Cardiac fibroblast (primary cell): Measurements from ENCODE around the gene NUAK1.
"Not testable (repeated sequence)": the region's sequence is repeated elsewhere in the genome, so short reads cannot be mapped to it uniquely, and the experiment has no call there.

Experiments
- DNase-seq, 2 donors: peaks; one replicate each; pipeline versions ENCODE4 v3.0.0 to v3.0.0-alpha.2; 2010; ENCODE audit warnings: low read depth in 2 of 2
- H3K4me3 ChIP-seq, 2 donors: replicated peaks in 1 of 2; 1 replicate in 1 of 2; 2 replicates in 1 of 2; pipeline ENCODE4 v1.5.1; 2011; ENCODE audit warnings: low read depth in 2 of 2, low read length in 2 of 2, mild to moderate bottlenecking in 2 of 2, moderate library complexity in 1 of 2
- TF ChIP-seq, protein P1 (sequence below): IDR thresholded peaks from one replicate; pipeline ENCODE4 v1.5.1; 2011; ENCODE audit warnings: low read depth, mild to moderate bottlenecking, low read length, inconsistent platforms

NUAK1 gene

DNA sequence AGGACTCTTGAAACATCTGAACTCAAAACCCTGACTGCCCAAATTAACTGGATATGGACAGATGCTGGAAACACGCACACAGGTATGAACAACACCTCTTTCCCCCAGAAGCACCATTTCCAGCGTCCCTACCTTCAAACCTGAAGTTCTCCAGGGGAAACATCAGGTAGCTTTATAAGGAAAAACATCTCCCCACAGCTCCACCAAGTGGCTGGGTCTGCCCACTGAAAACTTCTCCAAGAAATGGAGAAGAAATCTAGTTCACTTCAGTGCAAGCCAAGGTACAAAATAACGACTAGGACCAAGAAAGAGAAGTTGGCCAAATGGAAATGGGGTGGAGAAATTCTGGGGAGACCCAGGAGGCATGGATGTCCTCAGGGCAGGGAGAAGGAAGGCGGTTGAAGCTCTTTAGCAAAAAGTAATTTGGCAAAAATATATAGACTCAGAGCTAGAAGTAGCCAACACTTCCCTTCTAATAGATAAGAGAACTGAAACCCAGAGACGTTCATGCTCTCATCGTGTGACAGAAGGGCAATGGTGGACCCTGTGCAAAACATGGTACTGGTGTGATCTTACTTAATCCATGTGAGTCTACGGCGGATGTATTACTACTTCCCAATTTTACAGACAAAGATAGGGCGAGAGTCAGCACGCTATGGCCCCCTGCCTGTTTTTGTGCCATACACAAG lies 10.5 kb upstream of the NUAK1 start:
- DNase-seq, result peak; percentile 46 to 53
- no peak overlapping the region for H3K4me3 ChIP-seq
- TF ChIP-seq, protein P1, sequence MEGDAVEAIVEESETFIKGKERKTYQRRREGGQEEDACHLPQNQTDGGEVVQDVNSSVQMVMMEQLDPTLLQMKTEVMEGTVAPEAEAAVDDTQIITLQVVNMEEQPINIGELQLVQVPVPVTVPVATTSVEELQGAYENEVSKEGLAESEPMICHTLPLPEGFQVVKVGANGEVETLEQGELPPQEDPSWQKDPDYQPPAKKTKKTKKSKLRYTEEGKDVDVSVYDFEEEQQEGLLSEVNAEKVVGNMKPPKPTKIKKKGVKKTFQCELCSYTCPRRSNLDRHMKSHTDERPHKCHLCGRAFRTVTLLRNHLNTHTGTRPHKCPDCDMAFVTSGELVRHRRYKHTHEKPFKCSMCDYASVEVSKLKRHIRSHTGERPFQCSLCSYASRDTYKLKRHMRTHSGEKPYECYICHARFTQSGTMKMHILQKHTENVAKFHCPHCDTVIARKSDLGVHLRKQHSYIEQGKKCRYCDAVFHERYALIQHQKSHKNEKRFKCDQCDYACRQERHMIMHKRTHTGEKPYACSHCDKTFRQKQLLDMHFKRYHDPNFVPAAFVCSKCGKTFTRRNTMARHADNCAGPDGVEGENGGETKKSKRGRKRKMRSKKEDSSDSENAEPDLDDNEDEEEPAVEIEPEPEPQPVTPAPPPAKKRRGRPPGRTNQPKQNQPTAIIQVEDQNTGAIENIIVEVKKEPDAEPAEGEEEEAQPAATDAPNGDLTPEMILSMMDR, result peak; percentile 74

DNA sequence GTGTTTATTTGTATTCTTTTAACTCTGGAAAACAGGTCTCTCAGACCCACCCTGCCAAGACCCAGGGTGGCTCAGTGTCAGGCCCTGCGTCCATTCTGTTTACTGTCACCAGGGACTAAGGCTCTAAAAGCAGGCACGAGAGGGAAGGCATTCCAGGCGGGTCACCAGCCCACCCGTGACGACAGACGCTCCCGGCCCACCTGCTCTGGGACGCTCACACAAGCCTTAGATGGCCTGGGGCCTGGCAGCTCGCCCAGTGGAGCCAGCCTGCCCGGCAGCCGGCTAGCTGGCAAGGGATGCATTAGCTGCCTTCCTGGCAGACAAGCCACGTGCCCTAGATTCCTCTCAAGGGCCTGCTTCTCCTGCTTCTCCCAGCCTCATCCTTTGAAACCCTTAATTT lies 9.2 kb upstream of the NUAK1 start:
- no peak overlapping the region for H3K4me3 ChIP-seq
- TF ChIP-seq, protein P1, result no peak
- no peak for DNase-seq

- DNase-seq, result no peak
- TF ChIP-seq, protein P1, result no peak
These were observed 8.2 kb upstream of the NUAK1 start for GRCh38 chr12:106146987-106147386.

DNA sequence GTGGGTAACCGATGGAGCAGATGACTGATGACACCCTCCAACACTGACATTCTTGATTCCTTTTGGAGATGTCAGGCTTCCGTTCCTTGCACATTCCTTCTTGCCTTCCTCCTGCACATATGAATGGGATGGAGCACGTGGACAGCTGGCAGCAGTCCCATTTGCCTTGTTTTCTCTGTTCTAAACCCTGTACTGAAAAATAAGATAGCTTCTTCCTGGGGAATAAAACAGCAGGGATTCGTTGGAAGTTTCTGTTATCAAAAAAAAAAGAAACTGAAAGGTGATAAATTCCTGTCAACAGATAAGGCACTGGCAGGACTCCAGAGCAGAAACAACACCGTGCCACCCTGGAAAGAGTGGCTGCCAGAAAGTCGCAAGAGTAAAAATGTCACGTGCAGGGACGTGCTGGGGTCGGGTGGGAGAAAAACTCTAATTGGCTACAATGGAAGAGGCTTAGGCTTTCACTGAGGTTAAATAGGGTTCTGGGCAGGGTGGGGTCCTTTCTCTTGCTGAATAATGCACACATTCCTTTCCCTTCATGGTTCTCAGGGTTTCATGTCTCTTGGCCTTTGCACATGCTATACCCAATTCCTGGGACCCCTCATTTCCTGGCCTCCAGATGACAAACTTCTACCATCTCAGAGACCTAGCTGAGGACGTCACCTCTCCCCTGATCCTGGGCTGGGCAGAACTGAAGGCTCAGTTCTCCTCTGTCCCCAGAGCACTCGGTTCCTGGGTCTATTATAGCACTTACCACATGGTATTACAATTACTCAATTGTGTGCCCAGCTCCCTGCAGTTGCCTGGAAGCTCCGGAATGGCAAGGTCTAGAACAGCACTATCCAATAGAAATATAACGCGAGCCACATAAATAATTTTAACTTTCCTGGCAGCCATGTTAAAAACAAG lies 7.0 kb upstream of the NUAK1 start:
- TF ChIP-seq, protein P1, result no peak
- peak; percentile 38 to 65 for DNase-seq
- no peak overlapping the region for H3K4me3 ChIP-seq

More at GRCh38 chr12:106146987-106147386, 8.2 kb upstream of the NUAK1 start:
- H3K4me3 ChIP-seq, result no peak overlapping the region

DNA sequence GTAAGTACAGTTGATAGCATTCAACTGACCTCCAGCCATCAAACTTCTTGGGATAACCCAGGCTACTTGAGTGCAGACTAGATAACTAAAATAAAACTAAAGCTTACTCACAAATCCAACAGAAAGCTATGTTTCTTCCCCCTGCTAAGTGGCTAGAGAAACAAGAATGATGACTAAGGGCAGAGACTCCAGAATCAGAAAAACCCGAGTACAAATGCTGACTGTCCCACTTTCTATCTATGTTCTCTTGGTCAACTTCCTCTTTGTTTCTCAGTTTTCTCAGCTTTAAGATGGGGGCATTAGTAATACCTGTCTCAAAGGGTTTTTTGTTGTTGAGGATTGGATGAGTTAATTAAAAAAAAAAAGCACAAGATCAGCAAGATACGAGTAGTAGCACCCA lies 6.1 kb upstream of the NUAK1 start:
- peak in 1 of 2 donors; percentile 67 for DNase-seq
- H3K4me3 ChIP-seq, result no peak overlapping the region
- TF ChIP-seq, protein P1, result no peak

GRCh38 chr12:106142591-106143261 lies 4.0 kb upstream of the NUAK1 start:
- DNase-seq, result no peak

DNA sequence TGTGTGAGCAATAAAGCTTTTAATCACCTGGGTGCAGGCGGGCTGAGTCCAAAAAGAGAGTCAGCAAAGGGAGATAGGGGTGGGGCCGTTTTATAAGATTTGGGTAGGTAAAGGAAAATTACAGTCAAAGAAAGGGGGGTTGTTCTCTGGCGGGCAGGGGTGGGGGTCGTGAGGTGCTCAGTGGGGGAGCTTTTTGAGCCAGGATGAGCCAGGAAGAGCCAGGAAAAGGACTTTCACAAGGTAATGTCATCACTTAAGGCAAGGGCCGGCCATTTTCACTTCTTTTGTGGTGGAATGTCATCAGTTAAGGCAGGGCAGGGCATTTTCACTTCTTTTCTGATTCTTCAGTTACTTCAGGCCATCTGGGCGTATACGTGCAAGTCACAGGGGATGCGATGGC lies 3.2 kb upstream of the NUAK1 start:
- not testable (repeated sequence) for H3K4me3 ChIP-seq, DNase-seq

More at GRCh38 chr12:106142591-106143261, 4.0 kb upstream of the NUAK1 start:
- TF ChIP-seq, protein P1, result no peak
- no peak overlapping the region for H3K4me3 ChIP-seq
